ENCODE measurements around the gene COL23A1. TPM values are rescaled to one million over a fixed set of nuclear protein-coding genes. Genes with fewer than 3 reads are reported as not detected.

COL23A1 gene
- polyA plus RNA-seq, 3 donors, result 0.11 to 0.21 TPM; not detected in 1

GRCh38 chr5:178537467-178538371, 52.5 kb downstream of the COL23A1 start:
- no peaks in the 10 kb centered on the region for H4K20me1 ChIP-seq (ENCODE audit: insufficient read depth, low read length)
- H3K27ac ChIP-seq (ENCODE audit: low read depth in 1 of 2, low read length in 2 of 2), result no peak overlapping the region
- no peak overlapping the region for H3K9ac ChIP-seq (ENCODE audit: insufficient read depth, low read length, poor library complexity, severe bottlenecking)
- no peaks in the 10 kb centered on the region for H3K36me3 Mint-ChIP-seq
- H3K27me3 Mint-ChIP-seq (ENCODE audit: low read depth in 3 of 3), result no peaks in the 10 kb centered on the region
- no peaks in the 10 kb centered on the region for H3K36me3 ChIP-seq (replicated peaks in 1 of 2; ENCODE audit: control insufficient read depth in 1 of 2, insufficient read depth in 2 of 2, low read length in 2 of 2)
- TF ChIP-seq CTCF (IDR thresholded peaks at IDR 0.05), result no peak
- peaks cover 71 to 75% of the 10 kb centered on the region in 2 donors for H3K4me1 ChIP-seq (ENCODE audit: control insufficient read depth in 1 of 2, insufficient read depth in 2 of 2, low read length in 2 of 2)
- H3K79me2 ChIP-seq (ENCODE audit: insufficient read depth, low read length), result peaks cover 31% of the 10 kb centered on the region
- no peaks in the 10 kb centered on the region for H3K27me3 ChIP-seq (ENCODE audit: control insufficient read depth in 2 of 2, insufficient read depth in 2 of 2, low read length in 2 of 2)
- no peaks in the 10 kb centered on the region for H3K9me3 Mint-ChIP-seq
- H3K27ac Mint-ChIP-seq, result peak overlapping the region in 2 of 7 donors; percentile 40 to 63
- peaks cover 80% of the 10 kb centered on the region for H3K4me1 Mint-ChIP-seq
- no peak overlapping the region for H3K4me2 ChIP-seq (replicated peaks; ENCODE audit: extremely low read depth, low read length, poor library complexity, severe bottlenecking)
- 75% methylated on average over 16 of the region's 31 CpGs for WGBS (ENCODE audit: insufficient coverage)
- H3K4me3 Mint-ChIP-seq, result no peak overlapping the region
- intact Hi-C loops (cut with micrococcal nuclease), result no loop called here
- H3K9me3 ChIP-seq (replicated peaks in 1 of 2; ENCODE audit: control insufficient read depth in 1 of 2, insufficient read depth in 1 of 2, low read length in 2 of 2), result no peaks in the 10 kb centered on the region
- no peak overlapping the region for H3K4me3 ChIP-seq (replicated peaks in 1 of 3; ENCODE audit: low read depth in 2 of 3, low read length in 3 of 3)
- DNase-seq, result no peak
- peak overlapping the region; percentile 72 for H2AFZ ChIP-seq (ENCODE audit: insufficient read depth, low read depth, low read length, poor library complexity, severe bottlenecking)

- Mint-ChIP-seq H3K9me3 (no peaks in the 10 kb centered on the region), H3K27me3 (ENCODE audit: low read depth in 3 of 3) (peaks cover 0 to 2% (median 0%) of the 10 kb centered on the region in 3 donors), H3K4me3 (no peak overlapping the region), H3K27ac (no peak overlapping the region), H3K36me3 (no peaks in the 10 kb centered on the region), H3K4me1 (peaks cover 82% of the 10 kb centered on the region)
- H3K4me2 ChIP-seq (replicated peaks; ENCODE audit: extremely low read depth, low read length, poor library complexity, severe bottlenecking), result no peak overlapping the region
- H3K4me1 ChIP-seq (ENCODE audit: control insufficient read depth in 1 of 2, insufficient read depth in 2 of 2, low read length in 2 of 2), result peaks cover 73 to 78% of the 10 kb centered on the region in 2 donors
- H3K36me3 ChIP-seq (replicated peaks in 1 of 2; ENCODE audit: control insufficient read depth in 1 of 2, insufficient read depth in 2 of 2, low read length in 2 of 2), result no peaks in the 10 kb centered on the region
- no peak overlapping the region for H3K27ac ChIP-seq (ENCODE audit: low read depth in 1 of 2, low read length in 2 of 2)
- intact Hi-C loops (cut with micrococcal nuclease), result no loop called here
- peak overlapping the region; percentile 72 for H2AFZ ChIP-seq (ENCODE audit: insufficient read depth, low read depth, low read length, poor library complexity, severe bottlenecking)
- H3K4me3 ChIP-seq (replicated peaks in 1 of 3; ENCODE audit: low read depth in 2 of 3, low read length in 3 of 3), result no peak overlapping the region
- no peaks in the 10 kb centered on the region for H4K20me1 ChIP-seq (ENCODE audit: insufficient read depth, low read length)
- no peak for TF ChIP-seq CTCF (IDR thresholded peaks at IDR 0.05)
- no peaks in the 10 kb centered on the region for H3K27me3 ChIP-seq (ENCODE audit: control insufficient read depth in 2 of 2, insufficient read depth in 2 of 2, low read length in 2 of 2)
- no peak for DNase-seq
- WGBS (ENCODE audit: insufficient coverage), result 79% methylated on average over 19 of the region's 26 CpGs
- H3K79me2 ChIP-seq (ENCODE audit: insufficient read depth, low read length), result peaks cover 31% of the 10 kb centered on the region
- no peaks in the 10 kb centered on the region for H3K9me3 ChIP-seq (replicated peaks in 1 of 2; ENCODE audit: control insufficient read depth in 1 of 2, insufficient read depth in 1 of 2, low read length in 2 of 2)
- H3K9ac ChIP-seq (ENCODE audit: insufficient read depth, low read length, poor library complexity, severe bottlenecking), result no peak overlapping the region
These were observed 53.4 kb downstream of the COL23A1 start for GRCh38 chr5:178536541-178537466.
